22Rv1 (cell line): Measurements from ENCODE around the gene TAS1R3.

Experiments
- CTCF ChIP-seq: fragments of 450-650 bp; IDR thresholded peaks from 2 replicates; pipeline ENCODE4 v1.5.1; 2017; ENCODE audit warnings: mild to moderate bottlenecking
- ZFX ChIP-seq: fragments of 450-650 bp; IDR thresholded peaks from 2 replicates; pipeline ENCODE4 v1.6.1; 2017; ENCODE audit warnings: antibody characterized with exemption, borderline replicate concordance

- TF ChIP-seq CTCF, result no peak
- TF ChIP-seq ZFX, result no peak
These were observed 2.8 kb upstream of the TAS1R3 start for GRCh38 chr1:1328254-1328653.
